Fibroblast of peridontal ligament (primary cell): Measurements from ENCODE around the gene ADPRS.

Experiments used
- DNase-seq: peaks from one replicate; pipeline ENCODE4 v3.0.0-alpha.2; 2010; ENCODE audit errors: extremely low read depth

ADPRS gene

GRCh38 chr1:36108314-36108713 lies 19.6 kb downstream of the ADPRS start:
- DNase-seq, result no peak

GRCh38 chr1:36109041-36109679 lies 20.5 kb downstream of the ADPRS start:
- peak; percentile 65 for DNase-seq

- no peak for DNase-seq
These were observed 22.5 kb downstream of the ADPRS start for GRCh38 chr1:36111151-36111550.

DNA sequence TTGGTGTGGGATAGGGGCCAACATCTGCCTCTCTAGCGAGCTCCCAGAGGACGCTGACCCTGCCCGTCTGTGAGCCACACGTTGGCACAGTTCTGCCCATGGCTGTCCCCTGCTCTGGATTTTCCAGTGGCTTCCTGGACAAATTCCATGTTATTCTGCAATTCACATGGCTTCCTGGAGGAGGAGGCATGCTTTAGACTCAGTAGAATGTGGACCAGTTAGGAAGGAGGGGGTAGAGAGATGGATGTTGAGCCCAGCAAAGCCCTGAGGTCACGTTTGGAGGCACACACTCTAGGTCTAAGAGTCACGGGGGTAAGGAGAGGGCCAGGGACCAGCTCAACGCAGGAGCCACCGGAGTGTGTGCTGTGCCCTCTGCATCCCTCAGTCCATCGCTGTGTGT lies 24.1 kb downstream of the ADPRS start:
- no peak for DNase-seq

DNA sequence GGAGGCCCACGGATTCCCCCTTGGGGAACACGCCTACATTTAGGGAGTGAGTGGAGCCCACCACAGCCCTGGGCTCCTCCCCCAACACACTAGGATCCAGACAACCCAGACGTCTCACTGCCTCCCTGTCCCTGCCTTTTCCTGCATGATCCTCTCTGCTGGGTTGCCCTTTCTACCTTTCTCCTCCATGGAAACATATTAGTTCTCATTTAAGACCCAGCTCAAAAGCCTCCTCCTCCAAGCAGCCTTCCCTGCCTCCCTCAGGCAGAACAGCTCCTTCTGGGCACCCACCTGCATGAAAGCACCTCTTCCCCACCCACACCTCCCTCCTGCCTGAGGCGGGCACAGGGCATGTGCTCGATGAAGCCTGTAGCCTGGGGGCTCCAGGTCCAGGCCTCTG lies 25.7 kb downstream of the ADPRS start:
- no peak for DNase-seq

- DNase-seq, result peak; percentile 89
These were observed 26.5 kb downstream of the ADPRS start for GRCh38 chr1:36115200-36115669.

GRCh38 chr1:36115931-36116330 lies 27.2 kb downstream of the ADPRS start:
- peak; percentile 62 for DNase-seq

DNA sequence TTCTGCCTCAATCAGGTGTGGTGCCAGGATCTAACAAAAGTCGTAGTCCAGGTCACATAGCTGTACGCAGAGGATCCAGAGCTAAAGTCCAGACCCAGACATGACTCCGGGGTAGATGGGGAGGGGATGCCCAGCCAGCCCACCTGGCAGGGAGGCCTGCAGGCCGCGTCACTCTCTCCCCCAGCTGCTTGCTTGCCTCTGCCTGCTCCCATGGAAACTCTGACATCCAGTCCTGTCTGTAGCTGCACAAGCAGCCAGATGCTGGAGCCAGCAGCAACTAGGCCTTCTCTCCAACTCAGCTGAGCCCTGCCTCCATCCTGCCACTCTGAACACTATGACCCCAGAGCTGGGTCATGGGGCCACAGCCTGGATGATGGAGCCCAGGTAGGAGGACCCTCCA lies 28.2 kb downstream of the ADPRS start:
- no peak for DNase-seq

GRCh38 chr1:36118447-36119204 lies 29.9 kb downstream of the ADPRS start:
- DNase-seq, result no peak

GRCh38 chr1:36119456-36119855 lies 30.8 kb downstream of the ADPRS start:
- no peak for DNase-seq

DNA sequence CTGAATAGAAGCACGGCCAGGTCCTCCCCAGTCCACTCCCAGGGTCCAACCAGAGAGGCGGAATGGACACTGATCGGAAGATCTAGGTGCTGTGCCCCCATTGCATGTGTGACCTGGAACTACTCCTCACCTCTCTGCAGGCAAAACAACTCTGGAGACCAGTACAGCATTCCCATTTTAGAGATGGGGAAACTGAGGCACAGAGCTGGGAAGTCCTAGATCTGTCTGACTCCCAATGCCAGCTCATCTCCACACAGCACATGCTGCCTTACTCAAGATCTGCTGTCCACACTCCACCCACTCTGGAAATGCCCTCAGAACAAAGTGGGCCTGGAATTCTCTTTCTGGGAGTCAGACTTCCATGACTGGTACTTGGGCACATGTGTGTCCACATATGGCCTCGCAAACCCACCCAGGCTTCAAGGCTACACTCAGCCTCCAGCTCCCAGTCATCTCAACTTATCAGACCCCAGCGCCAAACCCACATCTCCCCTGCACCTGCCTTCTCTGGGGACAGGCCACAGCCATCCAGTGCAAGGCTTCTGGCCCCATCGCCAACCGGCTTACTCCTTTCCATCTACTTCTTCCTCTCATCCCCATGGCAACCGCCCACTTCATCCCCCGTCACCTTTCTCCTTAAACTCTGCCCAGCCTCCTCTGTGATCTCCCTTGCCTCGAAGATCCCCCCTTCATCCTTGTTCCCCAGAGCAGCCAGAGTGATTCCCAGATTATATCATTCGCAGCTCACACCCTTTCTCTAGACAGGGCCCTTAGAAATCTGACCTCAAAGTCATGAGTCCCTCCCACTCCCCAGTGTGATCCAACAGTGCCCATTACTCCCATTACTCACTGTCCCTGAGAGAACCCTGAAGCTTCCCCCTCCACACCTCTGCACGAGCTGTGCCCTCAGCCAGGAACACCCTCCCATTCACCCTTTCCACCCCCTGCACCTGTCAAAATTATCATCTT lies 33.7 kb downstream of the ADPRS start:
- DNase-seq, result no peak

DNA sequence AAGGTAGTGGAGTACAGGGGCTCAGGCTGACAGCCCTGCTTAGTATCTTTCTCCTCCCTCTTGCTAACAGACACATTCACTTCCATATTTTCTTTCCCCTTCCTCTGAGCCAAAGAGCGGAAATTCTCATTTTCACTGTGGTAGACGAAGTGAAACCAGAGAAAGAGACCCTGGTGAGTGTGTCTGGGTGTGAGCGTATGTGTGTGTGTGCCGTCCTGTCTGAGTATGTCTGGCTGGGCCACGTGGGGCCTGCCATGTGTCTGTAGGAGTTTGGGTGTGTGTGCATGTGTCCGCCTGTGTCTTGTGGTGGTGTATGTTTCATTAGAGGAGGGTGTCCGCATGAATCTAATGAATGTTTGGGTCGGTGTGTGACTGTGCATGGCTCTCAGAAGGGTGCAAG lies 34.7 kb downstream of the ADPRS start:
- no peak for DNase-seq

- DNase-seq, result no peak
These were observed 35.9 kb downstream of the ADPRS start for GRCh38 chr1:36124404-36125128.

DNA sequence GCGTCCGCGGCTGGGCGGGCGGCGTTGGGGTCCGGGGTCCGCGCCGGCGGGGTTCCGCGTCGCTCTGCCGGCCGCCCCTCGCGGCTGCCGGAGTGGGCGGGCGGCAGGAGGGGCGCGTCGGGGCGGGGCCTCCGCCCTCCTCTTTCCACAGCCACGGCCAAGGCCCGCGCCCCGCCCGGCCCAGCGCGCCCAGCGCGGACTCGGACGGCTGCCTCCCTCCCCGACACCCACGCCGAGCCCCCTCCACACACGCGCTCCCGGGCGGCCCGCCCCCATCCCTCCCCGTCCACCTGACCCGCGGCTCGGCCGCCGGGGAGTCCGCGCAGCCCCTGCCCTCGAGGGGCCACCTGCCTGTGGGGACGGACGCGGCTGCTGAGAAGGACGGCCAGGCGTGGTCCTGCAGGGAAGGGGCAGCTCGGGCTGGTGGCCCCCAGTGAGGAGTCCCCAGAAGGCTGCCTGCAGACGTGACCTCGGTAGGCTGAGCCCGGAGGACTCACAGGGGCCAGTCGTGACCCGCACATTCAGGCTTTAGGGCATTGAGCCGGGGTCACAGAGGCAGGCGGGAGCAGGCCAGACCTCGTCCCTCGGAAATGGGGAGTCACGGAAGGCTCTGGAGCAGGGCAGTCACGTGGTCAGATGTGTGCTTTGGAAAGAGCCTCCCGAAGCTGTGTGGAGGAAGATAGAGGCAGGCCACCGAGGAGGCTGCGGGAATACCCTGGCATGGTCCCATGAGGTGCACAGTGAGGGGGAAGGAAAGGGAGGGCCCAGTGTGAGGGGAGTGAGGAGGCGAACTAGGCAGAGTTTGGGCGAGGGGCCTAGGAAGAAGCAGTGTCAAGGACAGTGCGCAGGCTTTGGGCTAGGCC lies 36.7 kb downstream of the ADPRS start, which contains the start of gene COL8A2:
Gene COL8A2, minus strand, starts transcription at position 94 of the 863 bp plus-strand sequence. CDS start 24,980 bp downstream, outside the sequence.
- no peak for DNase-seq

GRCh38 chr1:36126005-36126716 lies 37.5 kb downstream of the ADPRS start:
- no peak for DNase-seq

DNA sequence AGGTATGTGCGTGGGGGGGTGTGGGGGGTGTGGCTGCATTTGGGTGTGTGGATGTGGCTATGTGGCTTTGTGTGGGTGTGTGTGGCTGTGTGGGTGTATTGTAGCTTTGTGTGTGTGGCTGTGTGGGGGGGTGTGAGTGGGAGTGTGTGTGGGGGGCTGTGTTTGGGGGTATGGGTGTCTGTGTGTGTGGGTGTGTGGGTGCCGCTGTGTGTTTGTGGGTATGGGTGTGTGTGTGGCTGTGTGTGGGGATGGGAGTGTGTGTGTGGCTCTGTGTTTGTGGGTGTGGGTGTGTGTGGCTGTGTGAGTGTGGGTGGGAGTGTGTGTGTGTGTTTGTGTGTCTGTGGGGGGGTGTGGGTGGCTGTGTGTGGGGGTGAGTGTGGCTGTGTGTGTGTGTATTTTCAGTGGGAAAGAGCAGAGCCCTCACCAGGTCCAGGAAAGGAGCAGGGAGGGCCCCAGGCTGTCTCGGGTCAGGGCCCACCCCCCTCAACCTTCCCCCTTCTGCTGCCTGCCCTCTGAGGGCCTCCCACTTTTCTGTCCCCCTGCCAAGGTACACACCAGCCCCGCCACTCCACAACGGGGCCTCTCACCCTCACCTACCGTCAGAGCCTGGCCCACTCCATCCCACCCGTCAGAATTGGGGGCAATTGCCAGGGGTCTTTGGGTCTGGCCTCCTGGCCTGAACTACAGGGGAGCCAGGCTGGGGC lies 38.3 kb downstream of the ADPRS start:
- DNase-seq, result no peak

- no peak for DNase-seq
These were observed 39.6 kb downstream of the ADPRS start for GRCh38 chr1:36128126-36128904.

DNA sequence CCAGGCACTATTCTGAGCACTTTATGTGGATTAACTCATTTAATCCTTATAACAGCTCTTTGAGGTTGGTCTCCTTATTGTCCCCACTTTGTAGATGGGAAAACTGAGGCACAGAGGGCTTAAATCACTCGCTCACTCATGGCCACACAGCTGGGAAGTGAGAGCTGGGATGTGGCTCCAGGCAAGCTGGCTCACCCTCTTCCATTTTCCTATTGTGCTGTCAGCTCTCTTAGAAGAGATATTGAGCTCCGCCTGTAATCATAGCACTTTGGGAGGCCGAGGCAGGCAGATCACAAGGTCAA lies 40.2 kb downstream of the ADPRS start:
- no peak for DNase-seq

GRCh38 chr1:36132029-36132428 lies 43.3 kb downstream of the ADPRS start:
- DNase-seq, result no peak
